CD14-positive monocyte (primary cell): ENCODE results near the gene GOLPH3. TPM values are rescaled to one million over a fixed set of nuclear protein-coding genes. Genes with fewer than 3 reads are reported as not detected.

ENCODE experiments used
- DNase-seq, 3 donors: peaks; one replicate each; pipeline ENCODE4 v3.0.0-alpha.2; 2011 to 2022
- H2AFZ ChIP-seq: 2 replicates; pipeline ENCODE4 v1.6.0; 2012; ENCODE audit warnings: mild to moderate bottlenecking, low read depth, low read length, inconsistent platforms; ENCODE audit not compliant: insufficient read depth, poor library complexity, severe bottlenecking
- H3K27ac ChIP-seq, 2 donors: 1 replicate in 1 of 2; 2 replicates in 1 of 2; pipeline ENCODE4 v1.5.1; 2012 to 2013; ENCODE audit warnings: low read length in 2 of 2, control low read depth in 1 of 2, inconsistent platforms in 1 of 2, low read depth in 1 of 2, mild to moderate bottlenecking in 1 of 2
- H3K27me3 ChIP-seq, 2 donors: one replicate each; pipeline versions ENCODE4 v1.6.0 to v1.6.1; 2011 to 2013; ENCODE audit warnings: low read length in 2 of 2; ENCODE audit not compliant: control insufficient read depth in 2 of 2, insufficient read depth in 2 of 2
- H3K36me3 ChIP-seq, 2 donors: replicated peaks in 1 of 2; 1 replicate in 1 of 2; 2 replicates in 1 of 2; pipeline versions ENCODE4 v1.5.1 to v1.6.1; 2012 to 2013; ENCODE audit warnings: low read length in 2 of 2, control low read depth in 1 of 2, inconsistent platforms in 1 of 2, mild to moderate bottlenecking in 1 of 2; ENCODE audit not compliant: insufficient read depth in 2 of 2, control insufficient read depth in 1 of 2
- H3K4me1 ChIP-seq, 2 donors: 1 replicate in 1 of 2; 2 replicates in 1 of 2; pipeline versions ENCODE4 v1.5.1 to v1.6.1; 2012 to 2013; ENCODE audit warnings: low read length in 2 of 2, control low read depth in 1 of 2, inconsistent platforms in 1 of 2, mild to moderate bottlenecking in 1 of 2, moderate library complexity in 1 of 2; ENCODE audit not compliant: insufficient read depth in 2 of 2, control insufficient read depth in 1 of 2
- H3K4me2 ChIP-seq: replicated peaks from 2 replicates; pipeline ENCODE3; 2012; ENCODE audit warnings: low read length, moderate library complexity, mild to moderate bottlenecking; ENCODE audit not compliant: poor library complexity, severe bottlenecking; ENCODE audit errors: extremely low read depth
- H3K4me3 ChIP-seq, 3 experiments: fragments of 200-600 bp in 1 of 3; sonication (generic) in 1 of 3; replicated peaks in 1 of 3; 1 replicate in 2 of 3; 2 replicates in 1 of 3; pipeline ENCODE4 v1.5.1; 2011 to 2013; ENCODE audit warnings: low read length in 3 of 3, mild to moderate bottlenecking in 3 of 3, control low read depth in 2 of 3, low read depth in 2 of 3, inconsistent platforms in 1 of 3, moderate library complexity in 1 of 3
- H3K79me2 ChIP-seq: 2 replicates; pipeline ENCODE4 v1.6.0; 2012; ENCODE audit warnings: mild to moderate bottlenecking, control low read depth, inconsistent platforms, low read length, moderate library complexity; ENCODE audit not compliant: insufficient read depth
- H3K9ac ChIP-seq: 2 replicates; pipeline ENCODE4 v1.6.0; 2017; ENCODE audit warnings: low read length, mild to moderate bottlenecking; ENCODE audit not compliant: insufficient read depth, poor library complexity, severe bottlenecking
- H3K9me3 ChIP-seq, 2 donors: replicated peaks in 1 of 2; 1 replicate in 1 of 2; 2 replicates in 1 of 2; pipeline versions ENCODE4 v1.5.1 to v1.6.1; 2012 to 2013; ENCODE audit warnings: low read length in 2 of 2, control low read depth in 1 of 2; ENCODE audit not compliant: control insufficient read depth in 1 of 2, insufficient read depth in 1 of 2
- H4K20me1 ChIP-seq: 2 replicates; pipeline ENCODE4 v1.6.0; 2012; ENCODE audit warnings: mild to moderate bottlenecking, low read length, control low read depth, moderate library complexity; ENCODE audit not compliant: insufficient read depth
- H3K27ac Mint-ChIP-seq, 7 donors: one replicate each; pipeline ENCODE4 v1.8.0; 2020; ENCODE audit warnings: mild to moderate bottlenecking in 7 of 7, mixed read lengths in 7 of 7, moderate library complexity in 6 of 7, inconsistent platforms in 2 of 7
- H3K27me3 Mint-ChIP-seq, 3 donors: one replicate each; pipeline ENCODE4 v1.8.0; 2021 to 2022; ENCODE audit warnings: low read depth in 3 of 3, mild to moderate bottlenecking in 3 of 3, mixed read lengths in 3 of 3, moderate library complexity in 3 of 3, inconsistent platforms in 1 of 3
- H3K36me3 Mint-ChIP-seq, 2 donors: one replicate each; pipeline ENCODE4 v1.8.0; 2020; ENCODE audit warnings: mixed read lengths in 2 of 2, inconsistent platforms in 1 of 2, mild to moderate bottlenecking in 1 of 2
- H3K4me1 Mint-ChIP-seq: one replicate; pipeline ENCODE4 v1.8.0; 2020; ENCODE audit warnings: mild to moderate bottlenecking, mixed read lengths
- H3K4me3 Mint-ChIP-seq, 2 donors: one replicate each; pipeline ENCODE4 v1.8.0; 2020; ENCODE audit warnings: mild to moderate bottlenecking in 2 of 2, mixed read lengths in 2 of 2, moderate library complexity in 1 of 2
- H3K9me3 Mint-ChIP-seq, 7 donors: one replicate each; pipeline ENCODE4 v1.8.0; 2020 to 2022; ENCODE audit warnings: mixed read lengths in 7 of 7, mild to moderate bottlenecking in 6 of 7, moderate library complexity in 6 of 7, inconsistent platforms in 2 of 7
- WGBS: methylation state at CpG from one replicate; pipeline ENCODE4 v1.1.5; 2013; ENCODE audit warnings: missing lambda C conversion rate; ENCODE audit not compliant: insufficient coverage; 5-methylcytosine and 5-hydroxymethylcytosine counted together
- intact Hi-C, 2 donors: fragments of 100-400 bp; cut with micrococcal nuclease; formaldehyde crosslinking; loops; one replicate each; pipeline versions ENCODE4 v1.15.0 to v1.15.1; 2023
- polyA plus RNA-seq, 3 donors: library from polyadenylated mRNA; depleted of rRNA in 1 of 3; unstranded in 2 of 3; stranded (reverse) in 1 of 3; fragments of 300-500 nt in 2 of 3; fragments of >200 nt in 1 of 3; fragmentation: Illumina TruSeq in 2 of 3; gene quantifications; 1 replicate in 2 of 3; 2 replicates in 1 of 3; pipeline ENCODE4 v1.2.3, GENCODE V29; 2012 to 2021
- TF ChIP-seq, protein P1 (sequence below): fragments of 200-600 bp; IDR thresholded peaks from one replicate; pipeline ENCODE4 v1.8.0; 2022; ENCODE audit warnings: antibody characterized with exemption, mild to moderate bottlenecking

GOLPH3 gene
- polyA plus RNA-seq, 3 donors = 25.1 to 108 (median 105) TPM

DNA sequence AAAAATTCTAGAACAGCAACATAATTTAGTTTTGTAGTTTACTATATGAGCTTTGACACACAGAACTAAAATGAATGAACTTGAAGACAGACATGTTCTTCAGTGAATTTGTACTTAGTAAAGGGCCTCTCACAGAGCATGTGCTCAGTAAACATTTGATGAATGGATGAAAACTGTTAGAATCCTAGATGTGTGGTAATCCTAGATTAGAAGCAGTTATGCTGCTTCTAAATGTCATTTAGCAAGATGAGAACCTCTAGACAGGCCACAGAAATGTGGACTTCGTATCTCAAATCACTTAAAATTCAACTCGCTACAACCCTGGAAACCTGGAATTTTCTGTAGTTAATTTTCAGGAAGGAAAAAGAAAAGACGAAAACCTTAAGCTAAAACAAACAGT, 8.5 kb downstream of the GOLPH3 start:
- H3K36me3 Mint-ChIP-seq = peaks cover 30 to 51% of the 10 kb centered on the region in 2 donors
- H3K4me1 Mint-ChIP-seq = peaks cover 55% of the 10 kb centered on the region
- TF ChIP-seq, protein P1, sequence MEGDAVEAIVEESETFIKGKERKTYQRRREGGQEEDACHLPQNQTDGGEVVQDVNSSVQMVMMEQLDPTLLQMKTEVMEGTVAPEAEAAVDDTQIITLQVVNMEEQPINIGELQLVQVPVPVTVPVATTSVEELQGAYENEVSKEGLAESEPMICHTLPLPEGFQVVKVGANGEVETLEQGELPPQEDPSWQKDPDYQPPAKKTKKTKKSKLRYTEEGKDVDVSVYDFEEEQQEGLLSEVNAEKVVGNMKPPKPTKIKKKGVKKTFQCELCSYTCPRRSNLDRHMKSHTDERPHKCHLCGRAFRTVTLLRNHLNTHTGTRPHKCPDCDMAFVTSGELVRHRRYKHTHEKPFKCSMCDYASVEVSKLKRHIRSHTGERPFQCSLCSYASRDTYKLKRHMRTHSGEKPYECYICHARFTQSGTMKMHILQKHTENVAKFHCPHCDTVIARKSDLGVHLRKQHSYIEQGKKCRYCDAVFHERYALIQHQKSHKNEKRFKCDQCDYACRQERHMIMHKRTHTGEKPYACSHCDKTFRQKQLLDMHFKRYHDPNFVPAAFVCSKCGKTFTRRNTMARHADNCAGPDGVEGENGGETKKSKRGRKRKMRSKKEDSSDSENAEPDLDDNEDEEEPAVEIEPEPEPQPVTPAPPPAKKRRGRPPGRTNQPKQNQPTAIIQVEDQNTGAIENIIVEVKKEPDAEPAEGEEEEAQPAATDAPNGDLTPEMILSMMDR = no peak
- intact Hi-C loops = loop anchor here in 1 of 2 donors (10.0 kb wide), 1 partner anchor 139 kb away; no protein-coding TSS in a partner anchor
- no peak overlapping the region for H3K9ac ChIP-seq
- peaks cover 95% of the 10 kb centered on the region for H4K20me1 ChIP-seq
- no peak overlapping the region for H3K4me3 ChIP-seq
- H3K27me3 ChIP-seq = no peaks in the 10 kb centered on the region
- H3K36me3 ChIP-seq = peaks cover 28 to 35% of the 10 kb centered on the region in 2 donors
- peak overlapping the region; percentile 45 for H3K4me2 ChIP-seq
- H2AFZ ChIP-seq = no peak overlapping the region
- H3K27ac ChIP-seq = peak overlapping the region; percentile 28 to 68
- DNase-seq = no peak
- H3K9me3 ChIP-seq = no peaks in the 10 kb centered on the region
- peak overlapping the region; percentile 65 to 89 (median 80) for H3K27ac Mint-ChIP-seq
- H3K4me3 Mint-ChIP-seq = no peak overlapping the region
- peaks cover 38 to 45% of the 10 kb centered on the region in 2 donors for H3K4me1 ChIP-seq
- peaks cover 100% of the 10 kb centered on the region for H3K79me2 ChIP-seq
- WGBS = no CpG with 5 or more reads among the region's 3 CpGs
- peaks cover 0 to 2% (median 0%) of the 10 kb centered on the region in 3 donors for H3K27me3 Mint-ChIP-seq
- peaks cover 0 to 2% (median 0%) of the 10 kb centered on the region in 7 donors for H3K9me3 Mint-ChIP-seq

DNA sequence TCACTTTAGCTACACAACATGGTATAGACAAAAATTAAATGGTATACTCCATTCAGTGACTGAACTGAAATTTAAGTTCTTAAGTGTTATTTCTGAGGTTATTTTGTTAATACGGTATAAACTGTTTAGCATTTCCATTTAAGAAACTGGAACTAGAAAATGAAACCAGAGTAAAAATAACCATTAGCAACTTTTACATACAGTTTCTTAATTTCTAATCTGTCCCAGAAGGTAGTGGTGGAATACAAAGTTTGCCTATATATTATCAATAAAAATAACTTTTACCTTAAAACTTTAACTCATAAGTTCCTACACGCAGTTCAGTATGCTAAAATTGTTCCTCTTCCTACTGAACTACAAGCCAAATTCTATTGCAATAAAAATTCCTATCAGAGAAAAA, 10.3 kb downstream of the GOLPH3 start:
- H3K4me3 Mint-ChIP-seq = no peak overlapping the region
- Histone ChIP-seq H3K4me2 (peak overlapping the region; percentile 49), H3K9ac (peak overlapping the region; percentile 27), H3K27ac (peak overlapping the region in 1 of 2 donors; percentile 54), H3K27me3 (no peaks in the 10 kb centered on the region), H3K4me1 (peaks cover 32 to 39% of the 10 kb centered on the region in 2 donors), H3K36me3 (peaks cover 14 to 28% of the 10 kb centered on the region in 2 donors), H3K9me3 (no peaks in the 10 kb centered on the region), H3K79me2 (peaks cover 100% of the 10 kb centered on the region), H4K20me1 (peaks cover 95% of the 10 kb centered on the region), H3K4me3 (peak overlapping the region in 1 of 3 experiments; percentile 36), H2AFZ (no peak overlapping the region)
- peaks cover 0 to 2% (median 0%) of the 10 kb centered on the region in 7 donors for H3K9me3 Mint-ChIP-seq
- peak overlapping the region in 4 of 7 donors; percentile 18 to 79 (median 70) for H3K27ac Mint-ChIP-seq
- intact Hi-C loops = loop anchor here in 1 of 2 donors (10.0 kb wide), 1 partner anchor 141 kb away; no protein-coding TSS in a partner anchor
- DNase-seq = no peak
- TF ChIP-seq, protein P1 = no peak
- peaks cover 0 to 2% (median 0%) of the 10 kb centered on the region in 3 donors for H3K27me3 Mint-ChIP-seq
- peaks cover 15 to 33% of the 10 kb centered on the region in 2 donors for H3K36me3 Mint-ChIP-seq
- no CpG with 5 or more reads among the region's 2 CpGs for WGBS
- H3K4me1 Mint-ChIP-seq = peaks cover 41% of the 10 kb centered on the region
